ENCODE data around the gene UCP3.

The UCP3 gene

GRCh38 chr11:74011360-74012073 lies 2.6 kb upstream of the UCP3 start:
- Histone ChIP-seq H3K27ac (peak overlapping the region in 1 of 2 donors; percentile 8), H3K4me3 (no peak overlapping the region)
- DNase-seq (ENCODE audit: low spot score): peak; percentile 67
- TF ChIP-seq, protein P1, sequence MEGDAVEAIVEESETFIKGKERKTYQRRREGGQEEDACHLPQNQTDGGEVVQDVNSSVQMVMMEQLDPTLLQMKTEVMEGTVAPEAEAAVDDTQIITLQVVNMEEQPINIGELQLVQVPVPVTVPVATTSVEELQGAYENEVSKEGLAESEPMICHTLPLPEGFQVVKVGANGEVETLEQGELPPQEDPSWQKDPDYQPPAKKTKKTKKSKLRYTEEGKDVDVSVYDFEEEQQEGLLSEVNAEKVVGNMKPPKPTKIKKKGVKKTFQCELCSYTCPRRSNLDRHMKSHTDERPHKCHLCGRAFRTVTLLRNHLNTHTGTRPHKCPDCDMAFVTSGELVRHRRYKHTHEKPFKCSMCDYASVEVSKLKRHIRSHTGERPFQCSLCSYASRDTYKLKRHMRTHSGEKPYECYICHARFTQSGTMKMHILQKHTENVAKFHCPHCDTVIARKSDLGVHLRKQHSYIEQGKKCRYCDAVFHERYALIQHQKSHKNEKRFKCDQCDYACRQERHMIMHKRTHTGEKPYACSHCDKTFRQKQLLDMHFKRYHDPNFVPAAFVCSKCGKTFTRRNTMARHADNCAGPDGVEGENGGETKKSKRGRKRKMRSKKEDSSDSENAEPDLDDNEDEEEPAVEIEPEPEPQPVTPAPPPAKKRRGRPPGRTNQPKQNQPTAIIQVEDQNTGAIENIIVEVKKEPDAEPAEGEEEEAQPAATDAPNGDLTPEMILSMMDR (IDR thresholded peaks at IDR 0.05): no peak

GRCh38 chr11:74010306-74011300 lies 1.7 kb upstream of the UCP3 start:
- Histone ChIP-seq H3K4me3 (no peak overlapping the region), H3K27ac (no peak overlapping the region)
- TF ChIP-seq, protein P1 (IDR thresholded peaks at IDR 0.05): no peak
- DNase-seq (ENCODE audit: low spot score): peak; percentile 70

DNA sequence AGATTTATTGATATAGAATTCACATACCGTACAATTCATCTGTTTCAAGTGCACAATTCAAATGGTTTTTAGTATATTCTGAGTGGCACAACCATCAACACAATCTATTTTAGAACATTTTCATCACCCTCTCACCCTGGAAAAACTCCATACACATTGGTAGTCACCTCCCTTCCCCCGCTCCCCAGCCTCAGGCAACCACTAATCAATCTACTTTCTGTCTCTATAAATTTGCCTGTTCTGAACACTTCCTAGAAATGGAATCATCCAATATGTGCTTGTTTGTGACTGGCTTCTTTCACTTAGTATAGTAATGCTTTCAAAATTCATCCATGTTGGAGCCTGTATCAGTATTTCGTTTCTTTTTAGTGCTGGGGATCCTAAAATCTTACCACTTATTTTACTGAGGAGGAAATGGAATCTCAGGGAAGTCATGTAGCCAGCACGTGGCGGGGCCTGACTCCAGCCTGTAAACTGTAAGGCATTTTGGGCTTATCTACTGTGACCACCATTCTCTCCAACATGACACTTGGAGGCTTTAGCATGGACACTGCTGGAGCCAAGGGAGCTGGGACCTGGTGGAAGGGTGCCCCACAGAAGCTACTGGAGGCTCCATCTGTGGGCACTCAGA lies 905 bp upstream of the UCP3 start:
- no peak overlapping the region for H3K27ac ChIP-seq
- TF ChIP-seq, protein P1 (IDR thresholded peaks at IDR 0.05): no peak

GRCh38 chr11:74009230-74009547 lies 304 bp upstream of the UCP3 start:
- Histone ChIP-seq H3K27ac (no peak overlapping the region), H3K4me3 (no peak overlapping the region)
- DNase-seq (ENCODE audit: low spot score): no peak
- TF ChIP-seq, protein P1 (IDR thresholded peaks at IDR 0.05): no peak

More for the DNA sequence above, 905 bp upstream of the UCP3 start:
- H3K4me3 ChIP-seq: no peak overlapping the region
- DNase-seq (ENCODE audit: low spot score): peak; percentile 49

- Histone ChIP-seq H3K4me3 (no peak overlapping the region), H3K27ac (no peak overlapping the region)
- peak; percentile 54 for DNase-seq (ENCODE audit: low spot score)
- TF ChIP-seq, protein P1 (IDR thresholded peaks at IDR 0.05): no peak
Measured at GRCh38 chr11:74007691-74008372, 1.1 kb downstream of the UCP3 start.

GRCh38 chr11:74006743-74007304 lies 2.1 kb downstream of the UCP3 start:
- DNase-seq (ENCODE audit: low spot score): peak; percentile 56
- TF ChIP-seq, protein P1 (IDR thresholded peaks at IDR 0.05): no peak
- Histone ChIP-seq H3K4me3 (no peak overlapping the region), H3K27ac (no peak overlapping the region)
